ENCODE measurements around the gene NOTCH3.

The NOTCH3 gene

GRCh38 chr19:15195371-15196334, 5.1 kb downstream of the NOTCH3 start:
- DNase-seq = no peak

- DNase-seq = no peak
Measured at GRCh38 chr19:15194938-15195337, 5.9 kb downstream of the NOTCH3 start.

- DNase-seq = no peak
Measured at GRCh38 chr19:15191982-15192381, 8.8 kb downstream of the NOTCH3 start.

- no peak for DNase-seq
Measured at GRCh38 chr19:15191514-15191913, 9.3 kb downstream of the NOTCH3 start.

- no peak for DNase-seq
Measured at GRCh38 chr19:15188851-15189250, 11.9 kb downstream of the NOTCH3 start.

- peak; percentile 10 for DNase-seq
Measured at GRCh38 chr19:15187026-15188007, 13.5 kb downstream of the NOTCH3 start.

GRCh38 chr19:15185188-15185587, 15.6 kb downstream of the NOTCH3 start:
- DNase-seq = no peak

GRCh38 chr19:15184776-15185175, 16.0 kb downstream of the NOTCH3 start:
- DNase-seq = no peak

GRCh38 chr19:15181394-15181793, 19.4 kb downstream of the NOTCH3 start:
- DNase-seq = no peak

- DNase-seq = no peak
Measured at GRCh38 chr19:15180451-15181390, 20.1 kb downstream of the NOTCH3 start.

- DNase-seq = no peak
Measured at GRCh38 chr19:15178629-15179308, 22.0 kb downstream of the NOTCH3 start.

GRCh38 chr19:15177269-15178116, 23.3 kb downstream of the NOTCH3 start:
- peak; percentile 84 for DNase-seq

- DNase-seq = no peak
Measured at GRCh38 chr19:15175609-15176008, 25.2 kb downstream of the NOTCH3 start.

- DNase-seq = no peak
Measured at GRCh38 chr19:15173746-15174404, 26.9 kb downstream of the NOTCH3 start.

- DNase-seq = no peak
Measured at GRCh38 chr19:15170345-15170744, 30.4 kb downstream of the NOTCH3 start.

GRCh38 chr19:15169541-15170285, 31.1 kb downstream of the NOTCH3 start:
- DNase-seq = no peak

- no peak for DNase-seq
Measured at GRCh38 chr19:15166700-15167099, 34.1 kb downstream of the NOTCH3 start.

- no peak for DNase-seq
Measured at GRCh38 chr19:15161028-15161984, 39.5 kb downstream of the NOTCH3 start.

Data from stimulated activated CD4-positive, alpha-beta T cell treated with anti-CD3 and anti-CD28 coated beads, Interleukin-1b, Interleukin-23, amount 100 ng/mL, for 48 hours (primary cell).